NCI-H1436 (cell line): ENCODE measurements around the gene TNRC6A.
"Not testable (repeated sequence)": the region's sequence is repeated elsewhere in the genome, so short reads cannot be mapped to it uniquely, and the experiment has no call there.

Experiments used
- DNase-seq: peaks from one replicate; lab custom pipeline; 2025; lab: John Stamatoyannopoulos, UW

The TNRC6A gene

GRCh38 chr16:24845726-24846547 lies 116.5 kb downstream of the TNRC6A start, which contains the start of gene SLC5A11:
Gene SLC5A11 (plus strand): TSS chr16:24845963. CDS start chr16:24858644, 12,681 bp downstream.
- no peak for DNase-seq

DNA sequence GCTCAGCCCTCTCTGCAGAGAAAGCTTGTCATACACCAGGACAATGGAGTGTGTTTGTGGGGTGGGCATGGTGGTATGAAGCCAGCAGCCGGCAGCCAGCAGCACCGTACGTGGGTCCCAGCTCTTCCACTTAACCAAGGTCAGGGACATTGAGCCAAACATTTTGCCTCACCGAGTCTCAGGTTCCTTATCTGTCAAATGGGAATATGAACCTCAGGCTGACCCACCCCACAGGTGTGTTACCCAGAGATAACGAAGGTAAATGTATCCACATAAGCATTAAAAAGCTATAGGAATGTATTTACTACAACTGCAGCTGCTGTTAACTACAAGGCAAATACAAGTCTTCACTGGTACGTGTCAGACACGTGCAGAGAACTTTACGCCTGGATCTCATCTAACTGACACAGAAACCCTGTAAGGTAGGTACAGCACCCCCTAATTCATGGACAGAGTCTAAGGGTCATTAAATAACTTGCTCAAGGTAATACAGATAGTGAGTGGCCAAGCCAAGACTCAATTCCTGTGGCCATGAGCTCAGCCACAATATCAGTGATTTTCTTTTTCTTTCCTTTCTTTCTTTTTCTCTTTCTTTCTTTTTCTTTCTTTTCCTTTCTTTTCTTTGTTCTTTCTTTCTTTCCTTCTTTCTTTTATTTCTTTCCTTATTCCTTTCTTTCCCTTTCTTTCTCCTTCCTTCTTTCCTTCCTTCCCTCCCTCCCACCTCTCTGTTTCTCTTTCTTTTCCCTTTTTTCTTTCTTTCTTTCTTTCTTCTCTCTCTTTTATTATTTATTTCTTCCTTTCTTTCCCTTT lies 117.3 kb downstream of the TNRC6A start:
- no peak for DNase-seq

DNA sequence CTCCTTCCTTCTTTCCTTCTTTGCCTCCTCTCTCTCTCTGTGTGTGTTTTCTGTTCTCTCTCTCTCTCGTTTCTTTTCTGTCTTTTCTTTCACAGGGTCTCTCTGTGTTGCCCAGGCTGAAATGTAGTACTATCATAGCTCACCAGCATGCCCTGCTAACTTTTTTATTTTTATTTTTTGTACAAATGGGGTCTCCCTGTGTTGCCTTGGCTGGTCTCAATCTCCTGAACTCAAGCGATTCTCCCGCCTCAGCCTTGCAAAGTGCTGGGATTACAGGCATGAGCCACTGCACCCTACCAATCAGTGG lies 117.9 kb downstream of the TNRC6A start:
- no peak for DNase-seq

DNA sequence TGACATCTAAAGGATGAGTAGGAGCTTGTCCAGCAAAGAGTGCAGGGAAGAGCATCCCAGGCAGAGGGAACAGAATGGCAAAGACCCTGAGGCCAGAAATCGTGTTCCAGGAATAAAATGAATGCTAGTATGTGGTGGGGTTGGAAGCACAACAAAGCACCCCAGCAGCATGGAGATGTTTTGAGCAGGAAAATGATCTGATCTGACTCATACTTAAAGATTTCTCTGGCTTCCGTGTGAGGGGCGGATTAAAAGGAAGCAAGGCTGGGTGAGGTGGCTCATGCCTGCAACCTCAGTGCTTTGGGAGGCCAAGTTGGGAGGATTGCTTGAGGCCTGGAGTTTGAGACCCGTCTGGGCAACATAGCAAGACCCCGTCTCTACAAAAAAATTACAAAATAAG lies 118.6 kb downstream of the TNRC6A start:
- DNase-seq: no peak

- DNase-seq: no peak
Observed at GRCh38 chr16:24849641-24850040, 120.2 kb downstream of the TNRC6A start.

DNA sequence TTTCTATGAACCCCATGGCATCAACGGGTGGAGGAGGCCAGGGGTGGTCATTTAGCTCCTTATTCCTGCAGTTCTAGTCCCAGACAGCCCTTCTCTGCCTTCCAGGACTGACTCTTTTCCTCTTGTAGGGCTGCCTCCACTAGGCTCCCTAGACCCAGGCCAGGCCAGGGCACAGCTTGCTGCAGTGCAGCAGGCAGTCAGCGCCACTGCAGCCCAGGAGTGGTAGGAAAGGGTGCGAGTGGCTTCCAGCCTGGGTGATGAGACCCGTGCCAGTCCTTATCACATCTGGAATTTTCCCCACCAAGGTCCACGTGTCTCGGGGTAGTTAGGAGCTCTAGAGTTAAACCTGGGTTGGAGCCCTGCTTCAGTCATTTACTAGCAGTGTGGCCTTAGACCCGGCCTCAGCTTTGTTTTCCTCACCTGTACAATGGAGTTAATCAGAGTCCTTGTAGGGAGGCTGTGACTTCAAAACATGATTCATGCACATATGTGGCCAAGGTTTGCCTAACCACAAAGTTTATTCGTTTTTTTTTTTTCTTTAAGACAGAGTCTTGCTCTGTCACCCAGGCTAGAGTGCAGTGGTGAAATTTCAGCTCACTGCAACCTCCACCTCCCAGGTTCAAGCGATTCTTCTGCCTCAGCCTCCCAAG lies 121.0 kb downstream of the TNRC6A start:
- no peak for DNase-seq

DNA sequence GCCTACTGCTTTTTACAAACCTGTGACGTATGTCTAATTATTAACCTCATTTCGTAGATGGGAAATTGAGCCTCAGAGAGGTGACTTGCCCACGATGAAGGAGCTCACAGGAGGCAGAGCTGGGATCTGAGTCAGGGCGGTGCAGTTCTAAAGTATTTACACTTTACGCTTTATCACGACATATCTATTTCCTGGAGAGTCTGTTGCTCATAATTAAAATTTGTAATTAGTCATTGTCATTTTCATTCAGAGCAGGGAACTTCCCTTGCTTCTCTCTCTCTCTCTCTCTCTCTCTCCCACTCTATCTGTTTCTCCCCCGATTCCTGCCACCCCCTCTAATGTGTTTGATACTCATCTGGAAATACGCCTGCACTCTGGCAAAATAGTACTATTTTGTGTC lies 122.2 kb downstream of the TNRC6A start:
- no peak for DNase-seq

DNA sequence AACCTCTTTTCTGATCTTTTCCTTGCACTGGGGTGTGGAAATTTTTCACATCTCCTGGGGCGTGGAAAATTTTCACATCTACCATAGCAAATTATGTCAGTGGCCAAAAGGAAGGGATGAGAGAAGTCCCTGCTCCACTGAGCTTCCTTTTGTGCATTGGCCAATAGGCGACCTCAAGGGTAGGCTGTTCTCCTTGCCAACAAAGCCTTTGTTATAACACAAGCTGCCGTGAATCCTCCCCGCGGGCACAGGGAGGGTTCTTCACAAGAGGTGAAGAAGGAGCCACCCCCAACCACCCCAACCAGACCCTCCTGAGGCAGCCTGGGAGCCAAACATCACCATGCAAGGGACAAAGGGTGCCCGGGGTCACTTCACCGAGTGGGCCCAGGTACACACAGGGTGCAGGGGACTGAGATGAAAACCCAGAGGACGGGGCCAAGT lies 122.8 kb downstream of the TNRC6A start:
- no peak for DNase-seq

DNA sequence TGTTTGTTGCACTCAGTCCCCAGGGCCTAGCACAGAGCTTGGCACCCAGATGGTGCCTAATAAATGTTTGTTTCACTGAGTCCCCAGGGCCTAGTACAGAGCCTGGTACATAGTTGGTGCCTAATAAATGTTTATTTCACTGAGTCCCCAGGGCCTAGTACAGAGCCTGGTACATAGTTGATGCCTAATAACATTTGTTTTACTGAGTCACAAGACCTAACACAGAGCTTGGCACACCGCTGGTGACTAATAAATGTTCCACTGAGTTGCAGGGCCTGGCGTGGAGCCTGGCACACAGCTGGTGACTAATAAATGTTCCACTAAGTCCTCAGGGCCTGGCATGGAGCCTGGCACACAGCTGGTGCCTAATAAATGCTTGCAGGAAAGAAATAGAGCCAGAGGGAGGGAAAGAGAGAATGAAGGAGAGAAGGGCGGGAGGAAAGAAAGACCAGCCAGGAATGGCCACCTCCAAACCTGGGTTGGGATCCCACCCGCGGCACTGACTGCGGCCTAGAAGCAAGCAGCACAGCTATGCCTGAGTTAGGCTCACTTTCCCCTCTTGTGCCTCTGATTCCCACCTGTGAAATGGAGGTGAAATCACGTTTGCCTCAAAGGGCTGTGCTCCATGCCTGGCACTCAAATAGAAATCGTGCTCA lies 123.8 kb downstream of the TNRC6A start:
- DNase-seq: no peak

- DNase-seq: no peak
Observed at GRCh38 chr16:24853830-24854229, 124.4 kb downstream of the TNRC6A start.

DNA sequence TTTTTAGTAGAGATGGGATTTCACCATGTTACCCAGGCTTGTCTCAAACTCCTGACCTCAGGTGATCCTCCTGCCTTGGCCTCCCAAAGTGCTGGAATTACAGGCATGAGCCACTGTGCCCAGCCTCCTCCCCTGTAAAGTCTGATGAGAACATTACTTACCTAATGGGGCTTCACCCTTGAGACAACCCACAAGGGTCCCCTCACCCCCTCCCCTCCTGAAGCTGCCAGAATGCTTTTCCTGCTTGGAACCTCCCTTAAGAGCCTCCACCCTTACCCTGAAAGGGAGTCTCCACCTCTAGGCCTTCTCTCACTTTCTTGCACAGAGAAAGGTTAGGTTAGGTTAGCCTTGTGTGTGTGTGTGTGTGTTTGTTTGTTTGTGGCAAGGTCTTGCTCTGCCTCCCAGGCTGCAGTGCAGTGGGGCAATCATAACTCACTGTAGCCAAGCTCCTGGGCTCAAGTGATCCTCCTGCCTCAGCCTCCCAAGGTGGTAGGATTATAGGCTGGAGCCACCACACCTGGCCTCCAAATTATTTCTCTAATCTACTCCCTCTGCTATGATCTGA lies 125.2 kb downstream of the TNRC6A start:
- DNase-seq: no peak

GRCh38 chr16:24855678-24856077 lies 126.2 kb downstream of the TNRC6A start:
- no peak for DNase-seq

- not testable (repeated sequence) for DNase-seq
Observed at GRCh38 chr16:24856871-24857270, 127.4 kb downstream of the TNRC6A start.

DNA sequence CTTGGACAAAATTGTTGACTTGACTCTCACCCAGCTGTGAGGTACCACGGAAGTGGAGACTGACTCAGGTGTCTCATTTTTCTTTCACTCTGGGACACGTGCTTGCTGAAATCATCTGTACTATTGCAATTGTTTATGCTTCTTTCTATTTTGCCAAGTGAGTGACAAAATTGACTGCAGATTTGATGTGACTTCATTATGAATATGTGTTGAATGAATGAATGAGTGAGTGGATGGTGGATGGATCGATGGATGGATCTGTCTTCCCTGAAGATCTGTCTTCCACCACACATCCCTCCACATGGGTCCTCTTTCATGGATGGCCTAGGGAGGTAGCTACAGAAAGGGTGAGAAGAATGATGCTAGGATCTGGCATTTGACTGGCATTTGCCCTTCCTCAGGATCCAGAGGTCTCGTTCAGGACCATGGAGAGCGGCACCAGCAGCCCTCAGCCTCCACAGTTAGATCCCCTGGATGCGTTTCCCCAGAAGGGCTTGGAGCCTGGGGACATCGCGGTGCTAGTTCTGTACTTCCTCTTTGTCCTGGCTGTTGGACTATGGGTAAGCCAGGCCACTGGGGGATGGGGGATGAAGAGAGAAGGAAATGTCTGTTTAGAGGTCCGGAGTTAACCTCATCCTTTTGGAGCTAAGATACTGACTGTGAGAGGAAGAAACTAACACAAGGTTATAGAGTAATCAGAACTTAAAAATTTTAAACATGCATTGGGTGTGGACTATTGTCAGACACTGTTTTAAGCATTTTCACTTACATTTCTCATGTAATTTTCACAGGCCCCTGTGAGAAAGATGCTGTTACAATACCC lies 129.0 kb downstream of the TNRC6A start:
- no peak for DNase-seq

DNA sequence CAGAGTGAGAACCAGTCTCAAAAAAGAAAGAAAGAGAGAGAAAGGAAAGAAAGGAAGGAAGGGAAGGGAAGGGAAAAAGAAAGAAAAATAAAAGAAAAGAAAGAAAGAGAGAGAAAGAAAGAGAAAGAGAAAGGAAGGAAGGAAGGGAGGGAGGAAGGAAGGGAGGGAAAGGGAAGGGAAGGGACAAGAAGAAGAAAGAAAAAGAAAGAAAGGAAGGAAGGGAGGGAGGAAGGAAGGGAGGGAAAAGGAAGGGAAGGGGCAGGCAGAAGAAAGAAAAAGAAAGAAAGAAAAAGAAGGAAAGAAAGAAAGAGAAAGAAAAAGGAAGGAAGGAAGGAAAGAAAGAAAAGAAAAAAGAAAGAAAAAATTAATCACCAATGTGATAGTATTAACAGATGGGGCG lies 132.0 kb downstream of the TNRC6A start:
- no peak for DNase-seq

GRCh38 chr16:24863582-24864437 lies 134.4 kb downstream of the TNRC6A start:
- DNase-seq: no peak

- no peak for DNase-seq
Observed at GRCh38 chr16:24869033-24869432, 139.6 kb downstream of the TNRC6A start.

- no peak for DNase-seq
Observed at GRCh38 chr16:24871891-24872290, 142.4 kb downstream of the TNRC6A start.

GRCh38 chr16:24873028-24873427 lies 143.6 kb downstream of the TNRC6A start:
- DNase-seq: no peak

DNA sequence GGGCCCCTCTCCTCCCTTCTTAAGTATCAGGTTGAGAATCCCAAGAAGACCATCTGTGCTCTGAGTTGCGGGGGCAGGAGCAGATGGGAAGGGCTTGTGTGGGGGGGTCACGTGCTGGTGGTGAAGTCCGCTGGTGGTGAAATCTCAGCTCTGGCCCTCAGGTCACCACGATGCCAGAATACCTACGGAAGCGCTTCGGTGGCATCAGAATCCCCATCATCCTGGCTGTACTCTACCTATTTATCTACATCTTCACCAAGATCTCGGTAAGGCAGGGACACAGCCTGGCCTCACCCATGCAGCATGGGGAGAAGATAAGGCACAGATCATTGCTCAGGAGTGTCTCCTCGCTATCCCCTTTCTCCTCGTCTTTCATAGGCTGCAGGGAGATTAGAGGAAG lies 146.0 kb downstream of the TNRC6A start:
- DNase-seq: no peak
